ENCODE results near the gene GLB1L2.
"Not testable (repeated sequence)": the region's sequence is repeated elsewhere in the genome, so short reads cannot be mapped to it uniquely, and the experiment has no call there.

The GLB1L2 gene

GRCh38 chr11:134321373-134321772 is 10.4 kb upstream of the GLB1L2 start:
- in situ Hi-C loops (cut with MboI; ENCODE audit: low sequenced_read_pairs): not testable (repeated sequence)

- in situ Hi-C loops (cut with MboI; ENCODE audit: low sequenced_read_pairs): no loop called here
Observed at GRCh38 chr11:134322553-134322952, 9.2 kb upstream of the GLB1L2 start.

GRCh38 chr11:134328433-134328832 is 3.4 kb upstream of the GLB1L2 start:
- in situ Hi-C loops (cut with MboI; ENCODE audit: low sequenced_read_pairs): no loop called here

GRCh38 chr11:134330611-134331353 is 1.0 kb upstream of the GLB1L2 start:
- in situ Hi-C loops (cut with MboI; ENCODE audit: low sequenced_read_pairs): no loop called here

- in situ Hi-C loops (cut with MboI; ENCODE audit: low sequenced_read_pairs): no loop called here
Observed at GRCh38 chr11:134332189-134332631, 422 bp downstream of the GLB1L2 start.

GRCh38 chr11:134332782-134333181 is 994 bp downstream of the GLB1L2 start:
- in situ Hi-C loops (cut with MboI; ENCODE audit: low sequenced_read_pairs): no loop called here

GRCh38 chr11:134333312-134333711 is 1.5 kb downstream of the GLB1L2 start:
- in situ Hi-C loops (cut with MboI; ENCODE audit: low sequenced_read_pairs): no loop called here

GRCh38 chr11:134333946-134334345 is 2.2 kb downstream of the GLB1L2 start:
- in situ Hi-C loops (cut with MboI; ENCODE audit: low sequenced_read_pairs): no loop called here

GRCh38 chr11:134334796-134335571 is 3.2 kb downstream of the GLB1L2 start:
- in situ Hi-C loops (cut with MboI; ENCODE audit: low sequenced_read_pairs): no loop called here

- in situ Hi-C loops (cut with MboI; ENCODE audit: low sequenced_read_pairs): no loop called here
Observed at GRCh38 chr11:134337051-134337450, 5.3 kb downstream of the GLB1L2 start.

- in situ Hi-C loops (cut with MboI; ENCODE audit: low sequenced_read_pairs): no loop called here
Observed at GRCh38 chr11:134338068-134338467, 6.3 kb downstream of the GLB1L2 start.

- in situ Hi-C loops (cut with MboI; ENCODE audit: low sequenced_read_pairs): no loop called here
Observed at GRCh38 chr11:134338654-134339053, 6.9 kb downstream of the GLB1L2 start.

GRCh38 chr11:134339756-134340155 is 8.0 kb downstream of the GLB1L2 start:
- in situ Hi-C loops (cut with MboI; ENCODE audit: low sequenced_read_pairs): no loop called here

- in situ Hi-C loops (cut with MboI; ENCODE audit: low sequenced_read_pairs): no loop called here
Observed at GRCh38 chr11:134340354-134340964, 8.7 kb downstream of the GLB1L2 start.

GRCh38 chr11:134341805-134342571 is 10.2 kb downstream of the GLB1L2 start:
- in situ Hi-C loops (cut with MboI; ENCODE audit: low sequenced_read_pairs): no loop called here

GRCh38 chr11:134342572-134343340 is 11.0 kb downstream of the GLB1L2 start:
- in situ Hi-C loops (cut with MboI; ENCODE audit: low sequenced_read_pairs): no loop called here

GRCh38 chr11:134343646-134344045 is 11.9 kb downstream of the GLB1L2 start:
- in situ Hi-C loops (cut with MboI; ENCODE audit: low sequenced_read_pairs): no loop called here

GRCh38 chr11:134344497-134345236 is 12.9 kb downstream of the GLB1L2 start:
- in situ Hi-C loops (cut with MboI; ENCODE audit: low sequenced_read_pairs): not testable (repeated sequence)

- in situ Hi-C loops (cut with MboI; ENCODE audit: low sequenced_read_pairs): no loop called here
Observed at GRCh38 chr11:134345237-134345550, 13.4 kb downstream of the GLB1L2 start.

All from hTERT RPE-1 (cell line).